HG03025 (cell line): Measurements from ENCODE around the gene TNFSF13B.

Experiments used
- ATAC-seq: cut with Tn5 transposase; IDR thresholded peaks from one replicate; pipeline ENCODE4 v1.9.1; 2021; ENCODE audit warnings: mild to moderate bottlenecking, moderate library complexity; ENCODE audit not compliant: unreplicated experiment, low FRiP score

TNFSF13B gene

GRCh38 chr13:108342369-108343289 lies 73.1 kb downstream of the TNFSF13B start:
- peak; percentile 72 for ATAC-seq

GRCh38 chr13:108345016-108345415 lies 75.5 kb downstream of the TNFSF13B start:
- ATAC-seq, result no peak

- ATAC-seq, result no peak
These were observed 76.9 kb downstream of the TNFSF13B start for GRCh38 chr13:108346376-108346775.

GRCh38 chr13:108349269-108349668 lies 79.8 kb downstream of the TNFSF13B start:
- no peak for ATAC-seq

GRCh38 chr13:108350579-108350978 lies 81.1 kb downstream of the TNFSF13B start:
- no peak for ATAC-seq

GRCh38 chr13:108352599-108352998 lies 83.1 kb downstream of the TNFSF13B start:
- ATAC-seq, result no peak

GRCh38 chr13:108357228-108357627 lies 87.7 kb downstream of the TNFSF13B start:
- ATAC-seq, result no peak
